GM12801 (cell line): ENCODE measurements around the gene MTA3.

Experiments used
- TF ChIP-seq, protein P1 (sequence below): IDR thresholded peaks from one replicate; pipeline ENCODE4 v1.5.1; 2011; ENCODE audit warnings: control low read depth; ENCODE audit not compliant: insufficient read length; ENCODE audit errors: extremely low read depth

Gene MTA3

DNA sequence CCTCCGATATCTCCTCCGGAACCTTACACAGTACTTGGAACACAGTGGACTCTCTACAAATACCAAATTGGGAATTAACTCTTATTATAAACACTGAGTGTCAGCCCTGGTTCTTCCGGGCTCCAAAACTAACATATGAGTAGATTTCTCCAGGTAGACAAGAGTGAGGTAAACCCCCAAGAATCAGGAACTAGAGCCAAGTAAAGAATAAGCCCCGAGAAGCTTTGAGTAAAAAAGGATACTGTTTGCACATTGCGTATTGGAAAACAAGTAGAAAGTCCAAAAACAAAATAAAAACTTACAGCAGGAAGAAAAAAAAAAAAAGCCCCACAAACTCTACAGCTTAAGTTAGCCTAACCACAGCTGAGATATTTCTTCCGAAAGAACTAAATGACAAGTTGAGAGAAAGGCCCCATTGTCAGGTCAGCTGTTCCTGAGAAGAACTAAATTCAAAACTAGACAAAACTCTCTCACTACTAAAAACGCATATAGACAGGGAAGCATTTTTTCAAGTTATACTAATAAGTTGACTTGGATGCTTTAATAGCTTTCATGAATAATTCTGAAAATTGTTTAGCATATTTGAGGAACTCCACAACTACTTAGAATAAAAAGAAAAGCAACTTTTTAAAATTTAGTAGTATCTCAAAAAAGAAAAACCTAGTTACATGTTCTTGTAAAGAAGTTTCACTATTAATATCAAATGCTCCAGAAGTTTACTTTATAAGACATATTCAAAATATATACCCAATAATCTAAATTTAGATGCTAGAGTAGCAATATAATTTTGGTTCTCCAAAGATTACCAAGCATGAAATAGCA, 228.2 kb downstream of the MTA3 start:
- TF ChIP-seq, protein P1, sequence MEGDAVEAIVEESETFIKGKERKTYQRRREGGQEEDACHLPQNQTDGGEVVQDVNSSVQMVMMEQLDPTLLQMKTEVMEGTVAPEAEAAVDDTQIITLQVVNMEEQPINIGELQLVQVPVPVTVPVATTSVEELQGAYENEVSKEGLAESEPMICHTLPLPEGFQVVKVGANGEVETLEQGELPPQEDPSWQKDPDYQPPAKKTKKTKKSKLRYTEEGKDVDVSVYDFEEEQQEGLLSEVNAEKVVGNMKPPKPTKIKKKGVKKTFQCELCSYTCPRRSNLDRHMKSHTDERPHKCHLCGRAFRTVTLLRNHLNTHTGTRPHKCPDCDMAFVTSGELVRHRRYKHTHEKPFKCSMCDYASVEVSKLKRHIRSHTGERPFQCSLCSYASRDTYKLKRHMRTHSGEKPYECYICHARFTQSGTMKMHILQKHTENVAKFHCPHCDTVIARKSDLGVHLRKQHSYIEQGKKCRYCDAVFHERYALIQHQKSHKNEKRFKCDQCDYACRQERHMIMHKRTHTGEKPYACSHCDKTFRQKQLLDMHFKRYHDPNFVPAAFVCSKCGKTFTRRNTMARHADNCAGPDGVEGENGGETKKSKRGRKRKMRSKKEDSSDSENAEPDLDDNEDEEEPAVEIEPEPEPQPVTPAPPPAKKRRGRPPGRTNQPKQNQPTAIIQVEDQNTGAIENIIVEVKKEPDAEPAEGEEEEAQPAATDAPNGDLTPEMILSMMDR = no peak

DNA sequence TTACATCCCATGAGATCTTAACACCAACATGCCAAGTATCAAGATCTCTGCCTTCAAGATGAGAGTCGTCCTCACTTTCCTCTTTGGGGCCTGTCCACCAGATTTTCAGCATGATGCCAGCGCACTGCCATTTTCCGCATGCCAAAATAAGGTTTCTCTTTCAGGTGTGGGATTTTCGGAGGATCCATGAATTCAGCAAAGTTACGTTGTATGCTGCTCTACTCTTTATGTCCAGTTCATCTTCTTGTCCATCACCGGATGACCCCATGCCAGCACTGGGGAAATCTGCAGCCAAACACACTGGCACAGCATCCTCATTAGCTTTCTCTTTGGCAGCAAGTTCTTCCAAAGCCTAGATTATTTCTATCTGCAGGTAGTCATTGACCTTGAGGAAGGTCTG, 228.8 kb downstream of the MTA3 start:
- TF ChIP-seq, protein P1 = no peak

DNA sequence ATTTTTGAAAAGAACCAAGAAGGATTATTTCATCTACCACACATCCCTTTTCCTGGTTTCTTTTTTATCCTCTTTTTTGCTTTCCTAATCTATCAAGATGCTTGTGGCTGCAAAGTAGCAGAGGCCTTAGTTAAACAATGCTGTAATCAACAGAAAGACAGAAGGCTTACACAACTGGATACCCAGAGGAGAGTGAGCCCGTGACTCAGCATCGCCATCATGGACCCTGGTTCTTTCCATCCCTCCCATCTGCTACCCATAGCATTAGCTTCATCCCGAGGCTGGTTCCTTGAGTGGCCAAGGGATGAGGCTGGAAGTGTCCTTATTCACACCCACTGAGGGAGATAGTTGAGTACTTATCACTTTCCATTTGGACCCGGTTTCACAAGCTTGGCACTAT, 231.4 kb downstream of the MTA3 start:
- TF ChIP-seq, protein P1 = no peak

DNA sequence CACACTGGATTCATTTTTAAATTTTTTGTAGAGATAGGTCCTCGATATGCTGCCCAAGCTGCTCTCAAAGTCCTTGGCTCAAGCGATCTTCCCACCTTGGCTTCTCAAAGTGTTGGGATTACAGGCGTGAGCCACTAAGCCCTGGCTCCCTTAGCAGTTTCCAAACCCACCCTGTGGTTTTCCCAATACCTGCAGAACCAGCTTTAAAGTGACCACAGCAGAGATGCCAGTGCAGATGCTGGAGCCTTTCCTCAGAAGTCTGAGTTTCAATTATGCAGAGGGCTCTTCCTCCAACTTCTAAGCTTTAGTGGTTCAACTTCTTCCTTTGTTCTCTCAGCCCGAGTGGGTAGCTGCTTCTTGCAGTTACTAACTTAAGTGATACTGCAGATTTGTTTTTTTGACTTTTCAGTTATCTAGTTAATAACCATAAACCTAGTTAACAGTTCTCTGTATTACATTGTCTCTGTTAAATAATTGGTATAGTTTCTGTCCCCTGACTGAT, 232.1 kb downstream of the MTA3 start:
- TF ChIP-seq, protein P1 = no peak

DNA sequence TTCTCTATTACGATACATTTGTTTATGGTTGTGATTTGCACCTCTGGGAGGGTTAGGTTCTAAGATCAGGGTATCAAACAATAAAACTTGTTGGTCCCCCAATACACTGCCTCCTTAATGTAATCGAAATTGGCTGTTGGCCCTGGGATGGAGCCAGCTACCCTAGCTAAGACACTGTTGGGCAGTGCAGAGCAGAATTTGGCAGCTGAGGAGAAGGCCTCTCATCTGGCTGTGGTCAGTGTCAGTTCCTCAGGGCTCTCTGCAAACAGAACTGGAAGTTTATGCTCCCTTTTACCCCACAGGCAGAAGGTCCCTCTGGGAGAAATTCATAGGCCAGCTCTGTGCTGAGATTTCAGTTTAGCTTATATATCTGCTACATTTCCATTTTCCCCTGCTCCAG, 232.5 kb downstream of the MTA3 start:
- TF ChIP-seq, protein P1 = no peak

DNA sequence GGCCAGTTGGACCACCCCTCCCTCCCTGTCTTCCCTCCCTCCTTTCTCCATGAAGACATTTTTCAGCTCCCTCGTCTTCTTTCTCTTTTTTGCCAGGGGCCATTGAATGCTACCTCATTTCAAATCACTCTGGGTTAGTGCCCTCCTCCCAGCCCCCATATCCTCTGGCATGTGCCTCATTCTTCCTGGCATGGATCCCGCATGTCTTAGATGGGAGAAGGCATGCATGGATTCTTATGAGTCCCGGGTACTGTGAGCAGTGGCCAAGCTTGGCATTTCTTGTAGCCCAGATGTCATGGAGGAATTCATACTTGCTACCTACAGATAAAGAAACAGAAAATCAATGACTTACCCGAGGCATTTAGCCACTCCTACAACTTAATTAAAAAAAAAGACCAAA, 232.9 kb downstream of the MTA3 start:
- TF ChIP-seq, protein P1 = no peak

DNA sequence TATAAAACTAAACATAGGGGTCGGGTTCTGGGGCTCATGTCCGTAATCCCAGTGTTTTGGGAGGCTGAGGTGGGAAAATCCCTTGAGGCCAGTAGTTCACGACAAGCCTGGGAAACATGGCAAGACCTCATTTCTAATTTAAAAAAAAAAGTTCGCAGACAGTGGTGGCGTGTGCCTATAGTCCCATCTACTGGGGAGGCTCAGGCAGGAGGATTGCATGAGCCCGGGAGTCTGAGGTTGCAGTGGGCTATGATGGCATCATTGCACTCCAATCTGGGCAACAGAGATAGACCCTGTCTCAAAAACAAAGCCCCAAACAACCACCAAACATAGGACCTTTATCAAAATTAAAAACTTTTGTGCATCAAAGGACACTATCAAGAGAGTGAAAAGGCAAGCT, 233.7 kb downstream of the MTA3 start:
- TF ChIP-seq, protein P1 = no peak
